Right lobe of liver (tissue), 4 donors: ENCODE measurements around the gene AFAP1.

Source experiments
- CTCF ChIP-seq, 4 donors: fragments of 200-600 bp in 3 of 4; fragments of 450-650 bp in 1 of 4; IDR thresholded peaks; one replicate each; pipeline versions ENCODE4 v1.5.1 to v1.8.0; 2016 to 2022; ENCODE audit warnings: antibody characterized with exemption in 4 of 4, mild to moderate bottlenecking in 2 of 4
- POLR2A ChIP-seq: fragments of 450-650 bp; IDR thresholded peaks from one replicate; pipeline ENCODE4 v1.6.1; 2017; ENCODE audit warnings: antibody characterized with exemption, mild to moderate bottlenecking
- donor health status: DM: no; HTN: no; CAD: no.
- donor health status: DM: no; HTN: no; CAD: no.
- donor health status: DM: no; HTN: yes; CAD: no.

GRCh38 chr4:7960017-7960789 lies 20.5 kb upstream of the AFAP1 start:
- no peak for TF ChIP-seq CTCF (IDR thresholded peaks at IDR 0.05)
- TF ChIP-seq POLR2A = no peak
